ENCODE data around the gene CEP152.
"Not testable (repeated sequence)": the region's sequence is repeated elsewhere in the genome, so short reads cannot be mapped to it uniquely, and the experiment has no call there.

The CEP152 gene

GRCh38 chr15:48810414-48811324 lies at the start of gene CEP152:
TSS of gene CEP152 (minus strand) at chr15:48811069. CDS start at chr15:48805649, 5,420 bp downstream.
- H3K4me3 ChIP-seq (ENCODE audit: control insufficient read depth, low read depth, low read length), result peak within 1 kb of the TSS; percentile 93
- no peak for TF ChIP-seq CTCF (IDR thresholded peaks at IDR 0.05; ENCODE audit: control insufficient read depth, insufficient read depth, low read depth, low read length, missing control alignments)
- peak; percentile 97 for DNase-seq (ENCODE audit: low read depth)

- no peak for DNase-seq (ENCODE audit: low read depth)
- no peak overlapping the region for H3K4me3 ChIP-seq (ENCODE audit: control insufficient read depth, low read depth, low read length)
- TF ChIP-seq CTCF (IDR thresholded peaks at IDR 0.05; ENCODE audit: control insufficient read depth, insufficient read depth, low read depth, low read length, missing control alignments), result no peak
Observed at GRCh38 chr15:48859426-48859825, 48.6 kb upstream of the CEP152 start.

- DNase-seq (ENCODE audit: low read depth), result peak; percentile 14
- TF ChIP-seq CTCF (IDR thresholded peaks at IDR 0.05; ENCODE audit: control insufficient read depth, insufficient read depth, low read depth, low read length, missing control alignments), result no peak
- no peak overlapping the region for H3K4me3 ChIP-seq (ENCODE audit: control insufficient read depth, low read depth, low read length)
Observed at GRCh38 chr15:48858401-48858800, 47.5 kb upstream of the CEP152 start.

- DNase-seq (ENCODE audit: low read depth), result no peak
- H3K4me3 ChIP-seq (ENCODE audit: control insufficient read depth, low read depth, low read length), result no peak overlapping the region
- TF ChIP-seq CTCF (IDR thresholded peaks at IDR 0.05; ENCODE audit: control insufficient read depth, insufficient read depth, low read depth, low read length, missing control alignments), result no peak
Observed at GRCh38 chr15:48856942-48857341, 46.1 kb upstream of the CEP152 start.

- peak; percentile 31 for DNase-seq (ENCODE audit: low read depth)
- peak; percentile 63 for TF ChIP-seq CTCF (IDR thresholded peaks at IDR 0.05; ENCODE audit: control insufficient read depth, insufficient read depth, low read depth, low read length, missing control alignments)
- H3K4me3 ChIP-seq (ENCODE audit: control insufficient read depth, low read depth, low read length), result no peak overlapping the region
Observed at GRCh38 chr15:48855501-48856440, 44.9 kb upstream of the CEP152 start.

- not testable (repeated sequence) for H3K4me3 ChIP-seq (ENCODE audit: control insufficient read depth, low read depth, low read length)
Observed at GRCh38 chr15:48854434-48854833, 43.6 kb upstream of the CEP152 start.

More at GRCh38 chr15:48854434-48854833, 43.6 kb upstream of the CEP152 start:
- not testable (repeated sequence) for DNase-seq (ENCODE audit: low read depth)

Measured in AG09309 (cell line).